ENCODE results near the gene FBXL16.

DNA sequence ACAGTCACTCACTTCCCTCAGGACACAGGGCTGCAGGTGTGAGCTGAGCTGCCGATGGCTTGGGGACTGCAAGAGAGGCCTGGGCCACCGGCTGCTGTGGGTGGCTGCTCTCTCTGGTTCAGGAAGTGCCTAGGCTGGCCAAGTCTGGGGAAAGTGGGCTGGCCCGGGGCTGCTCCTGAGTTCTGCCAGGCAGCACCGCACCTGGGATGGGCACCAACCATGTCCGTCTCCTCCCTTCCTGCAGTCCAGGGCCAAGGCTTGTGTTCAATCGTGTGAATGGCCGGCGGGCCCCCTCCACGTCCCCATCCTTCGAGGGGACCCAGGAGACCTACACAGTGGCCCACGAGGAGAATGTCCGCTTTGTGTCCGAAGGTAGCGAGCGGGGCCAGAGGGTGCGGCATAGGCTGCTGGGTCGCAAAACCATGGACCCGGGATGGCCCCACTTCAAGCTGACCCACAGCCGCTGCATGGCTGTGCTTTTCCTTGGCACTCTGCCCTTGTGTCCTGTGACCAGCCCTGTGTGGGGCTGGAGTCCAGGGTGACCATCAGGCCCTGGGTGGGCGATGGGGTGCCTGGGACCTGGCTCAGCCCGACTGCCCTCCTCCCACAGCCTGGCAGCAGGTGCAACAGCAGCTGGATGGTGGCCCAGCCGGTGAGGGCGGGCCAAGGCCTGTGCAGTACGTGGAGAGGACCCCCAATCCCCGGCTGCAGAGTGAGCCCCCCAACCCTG is 58.3 kb downstream of the FBXL16 start:
- TF ChIP-seq POLR2A (IDR thresholded peaks at IDR 0.05) = no peak
- TF ChIP-seq, protein P1, sequence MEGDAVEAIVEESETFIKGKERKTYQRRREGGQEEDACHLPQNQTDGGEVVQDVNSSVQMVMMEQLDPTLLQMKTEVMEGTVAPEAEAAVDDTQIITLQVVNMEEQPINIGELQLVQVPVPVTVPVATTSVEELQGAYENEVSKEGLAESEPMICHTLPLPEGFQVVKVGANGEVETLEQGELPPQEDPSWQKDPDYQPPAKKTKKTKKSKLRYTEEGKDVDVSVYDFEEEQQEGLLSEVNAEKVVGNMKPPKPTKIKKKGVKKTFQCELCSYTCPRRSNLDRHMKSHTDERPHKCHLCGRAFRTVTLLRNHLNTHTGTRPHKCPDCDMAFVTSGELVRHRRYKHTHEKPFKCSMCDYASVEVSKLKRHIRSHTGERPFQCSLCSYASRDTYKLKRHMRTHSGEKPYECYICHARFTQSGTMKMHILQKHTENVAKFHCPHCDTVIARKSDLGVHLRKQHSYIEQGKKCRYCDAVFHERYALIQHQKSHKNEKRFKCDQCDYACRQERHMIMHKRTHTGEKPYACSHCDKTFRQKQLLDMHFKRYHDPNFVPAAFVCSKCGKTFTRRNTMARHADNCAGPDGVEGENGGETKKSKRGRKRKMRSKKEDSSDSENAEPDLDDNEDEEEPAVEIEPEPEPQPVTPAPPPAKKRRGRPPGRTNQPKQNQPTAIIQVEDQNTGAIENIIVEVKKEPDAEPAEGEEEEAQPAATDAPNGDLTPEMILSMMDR (IDR thresholded peaks at IDR 0.05) = no peak
